HG02678 (cell line): Measurements from ENCODE around the gene KIF26B.
"Not testable (repeated sequence)": the region's sequence is repeated elsewhere in the genome, so short reads cannot be mapped to it uniquely, and the experiment has no call there.

Experiments
- ATAC-seq: cut with Tn5 transposase; IDR thresholded peaks from one replicate; pipeline ENCODE4 v1.9.1; 2021; ENCODE audit warnings: mild to moderate bottlenecking, moderate library complexity; ENCODE audit not compliant: unreplicated experiment

The KIF26B gene

DNA sequence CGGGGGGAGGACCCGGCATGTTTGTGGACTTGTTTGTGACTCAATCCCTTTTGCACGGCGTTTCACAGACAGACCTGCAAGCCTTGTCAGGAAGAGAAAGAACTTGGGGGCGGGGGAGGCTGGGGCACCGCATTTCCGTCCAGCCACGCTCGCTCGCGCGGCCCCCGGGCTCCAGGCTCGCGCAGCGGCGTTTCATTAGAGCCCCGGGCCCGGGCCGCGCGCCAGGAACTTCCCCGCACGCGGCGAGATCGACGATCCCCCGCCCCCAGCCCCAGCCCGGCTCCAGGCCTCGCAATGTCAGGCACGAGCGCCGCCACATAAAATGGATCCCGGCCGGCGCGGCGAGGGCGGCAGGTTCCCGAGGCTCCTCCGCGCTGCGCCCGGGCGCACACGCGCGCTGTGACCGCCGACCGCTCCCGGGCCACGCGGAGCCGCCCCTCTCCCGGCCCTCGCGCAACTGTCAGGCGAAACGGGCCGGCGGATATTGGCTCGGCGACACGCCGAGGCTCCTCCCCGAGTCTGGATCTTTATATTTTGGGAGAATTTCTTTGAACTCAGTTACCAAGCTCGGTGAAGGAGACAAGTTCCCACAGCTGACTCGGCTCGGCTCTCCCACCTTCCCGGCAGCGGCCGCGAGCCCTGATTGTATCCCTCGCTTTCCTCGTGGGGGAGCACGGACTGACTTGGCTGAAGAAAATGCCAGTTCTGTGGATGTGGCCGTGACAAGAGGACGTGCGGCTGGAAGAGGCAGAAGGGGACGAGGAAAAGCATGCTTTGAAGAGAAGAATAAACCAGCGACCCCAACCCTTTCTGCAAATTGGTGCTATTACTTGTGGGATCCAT, at the start of gene KIF26B:
KIF26B (plus strand) TSS at position 557 of the 843 bp plus-strand sequence. CDS start 440 bp downstream, outside the sequence.
- ATAC-seq = no peak

GRCh38 chr1:245105042-245105441, 49.7 kb upstream of the KIF26B start:
- ATAC-seq = no peak

DNA sequence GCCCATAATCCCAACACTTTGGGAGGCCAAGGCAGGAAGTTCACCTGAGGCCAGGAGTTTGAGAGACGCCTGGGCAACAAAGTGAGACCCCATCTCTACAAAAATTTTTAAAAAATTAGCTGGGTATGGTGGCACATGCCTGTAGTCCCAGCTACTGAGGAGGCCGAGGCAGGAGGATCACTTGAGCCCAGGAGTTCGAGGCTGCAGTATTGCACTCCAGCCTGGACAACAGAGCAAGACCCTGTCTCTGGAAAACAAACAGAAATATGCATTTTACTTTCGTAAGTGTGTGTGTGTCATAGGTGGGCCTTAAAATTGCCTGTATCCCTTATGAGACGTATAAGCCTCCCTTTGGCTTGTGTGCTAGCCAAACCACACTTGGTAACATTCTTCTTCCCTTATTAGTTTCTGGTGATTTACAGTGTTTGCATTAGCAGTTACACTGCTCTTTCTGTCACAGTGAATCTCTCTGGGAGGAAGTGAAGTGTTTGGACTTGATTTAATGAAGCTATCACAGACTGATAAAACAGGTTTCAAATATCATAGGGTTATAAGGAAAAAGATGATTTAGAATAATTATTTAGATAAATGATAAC, 48.9 kb upstream of the KIF26B start:
- ATAC-seq = no peak

DNA sequence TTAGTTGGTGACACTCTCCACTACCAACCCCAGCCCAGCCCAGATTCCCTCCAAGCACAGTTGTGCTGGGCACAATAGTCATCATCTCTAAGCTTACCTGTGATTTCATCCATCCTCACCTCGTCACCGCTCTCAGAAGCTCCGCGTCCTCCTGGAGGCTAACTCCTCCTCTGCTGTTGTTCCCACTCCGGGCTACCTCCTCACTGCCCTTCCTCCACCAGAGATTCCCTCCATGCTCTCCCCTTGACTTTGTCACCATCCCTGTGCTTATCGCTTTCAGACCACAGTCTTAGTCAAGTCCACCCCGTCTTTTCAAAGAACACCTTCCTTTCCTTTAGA, 47.0 kb upstream of the KIF26B start:
- ATAC-seq = no peak

DNA sequence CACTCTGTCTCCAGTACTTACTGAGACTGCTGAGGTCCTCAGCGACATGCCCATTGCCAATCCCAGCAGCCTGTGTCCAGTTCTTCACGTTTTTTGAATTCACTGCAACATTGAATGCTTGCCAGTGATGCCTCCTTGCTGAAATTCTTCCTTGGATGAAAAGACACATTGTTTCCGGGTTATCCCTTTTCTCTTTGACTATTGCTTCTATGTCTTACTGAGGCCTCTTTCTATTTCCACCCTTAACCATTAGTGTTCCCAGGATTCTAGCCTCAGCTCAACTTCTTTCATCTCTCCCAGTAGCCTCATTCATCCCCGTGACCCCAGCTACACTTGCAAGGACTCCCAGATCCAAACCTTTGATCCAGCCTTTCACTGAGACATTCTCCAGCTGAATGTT, 46.5 kb upstream of the KIF26B start:
- no peak for ATAC-seq

GRCh38 chr1:245108909-245109308, 45.9 kb upstream of the KIF26B start:
- no peak for ATAC-seq

- ATAC-seq = no peak
Measured at GRCh38 chr1:245110406-245110805, 44.4 kb upstream of the KIF26B start.

- ATAC-seq = no peak
Measured at GRCh38 chr1:245111073-245111472, 43.7 kb upstream of the KIF26B start.

DNA sequence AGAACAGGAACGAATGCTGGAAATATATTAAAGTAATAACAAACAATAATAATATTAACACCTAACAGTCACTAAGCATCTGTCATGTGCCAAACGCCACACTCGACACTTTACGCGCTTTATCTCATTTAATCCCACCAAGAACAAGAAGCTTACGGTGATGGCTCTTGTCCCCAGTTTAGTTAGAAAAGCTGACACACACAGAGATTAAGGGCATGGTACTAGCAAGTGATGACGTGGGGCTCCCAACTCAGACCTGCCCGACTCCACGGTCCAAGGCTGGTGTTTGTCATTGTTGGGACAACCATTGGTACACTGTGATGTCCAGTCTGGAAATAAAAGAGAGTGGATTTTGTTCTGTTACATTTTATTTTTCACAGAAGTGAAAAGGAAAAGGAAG, 41.1 kb upstream of the KIF26B start:
- no peak for ATAC-seq

DNA sequence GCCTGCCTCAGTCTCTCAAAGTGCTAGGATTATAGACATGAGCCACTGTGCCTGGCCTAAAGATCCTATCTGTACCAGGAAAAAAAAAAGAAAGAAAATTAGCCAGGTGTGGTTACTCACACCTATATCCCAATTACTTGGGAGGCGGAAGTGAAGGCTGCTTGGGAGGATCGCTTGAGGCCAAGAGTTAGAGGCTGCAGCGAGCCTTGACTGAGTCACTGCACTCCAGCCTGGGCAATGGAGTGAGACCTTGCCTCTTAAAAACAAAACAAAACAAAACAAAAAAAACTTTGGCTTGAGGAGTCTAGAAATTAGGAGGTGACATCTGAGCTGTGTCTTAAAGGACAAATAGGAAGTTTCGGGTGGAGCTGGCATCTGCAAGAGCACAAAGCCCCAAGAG, 38.7 kb upstream of the KIF26B start:
- ATAC-seq = no peak

DNA sequence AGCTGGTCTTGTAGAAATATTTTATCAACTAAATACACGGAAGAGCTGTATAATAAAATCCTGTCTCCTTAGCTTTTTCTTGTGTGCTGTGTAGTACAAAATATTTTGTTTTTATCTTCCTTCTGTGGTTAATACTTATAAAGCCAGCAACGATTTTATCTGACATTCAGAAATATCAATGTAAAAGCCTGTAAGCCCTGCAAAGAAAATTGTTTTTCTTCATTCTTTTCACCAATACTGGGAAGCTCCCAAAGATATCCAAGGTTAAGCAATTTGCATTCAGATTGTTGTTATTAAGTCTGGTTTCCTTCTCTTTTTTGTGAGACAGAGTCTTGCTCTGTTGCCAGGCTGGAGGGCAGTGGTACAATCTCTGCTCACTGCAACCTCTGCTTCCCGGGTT, 38.0 kb upstream of the KIF26B start:
- ATAC-seq = no peak

GRCh38 chr1:245118066-245118465, 36.7 kb upstream of the KIF26B start:
- ATAC-seq = no peak

- ATAC-seq = no peak
Measured at GRCh38 chr1:245118806-245119205, 36.0 kb upstream of the KIF26B start.

DNA sequence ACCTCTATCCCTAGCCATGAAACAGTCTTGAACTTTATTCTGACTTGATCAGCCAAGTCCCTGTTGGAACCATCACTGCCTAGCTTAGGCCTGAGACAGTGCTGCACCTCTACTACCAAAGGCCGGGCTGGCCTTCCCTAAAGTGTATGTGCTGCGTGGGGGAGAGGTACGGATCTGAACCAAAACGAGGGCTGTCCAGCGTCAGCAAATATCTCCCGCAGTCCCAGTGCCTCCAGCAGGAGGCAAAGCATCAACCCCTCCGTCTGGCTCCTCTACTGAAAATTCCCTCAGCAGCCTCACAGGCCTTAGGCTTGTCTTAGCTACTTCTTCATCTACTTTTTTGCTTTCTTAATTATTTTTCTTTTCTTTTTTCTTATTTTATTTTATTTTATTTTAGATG, 33.3 kb upstream of the KIF26B start:
- no peak for ATAC-seq

GRCh38 chr1:245124241-245124640, 30.5 kb upstream of the KIF26B start:
- no peak for ATAC-seq

DNA sequence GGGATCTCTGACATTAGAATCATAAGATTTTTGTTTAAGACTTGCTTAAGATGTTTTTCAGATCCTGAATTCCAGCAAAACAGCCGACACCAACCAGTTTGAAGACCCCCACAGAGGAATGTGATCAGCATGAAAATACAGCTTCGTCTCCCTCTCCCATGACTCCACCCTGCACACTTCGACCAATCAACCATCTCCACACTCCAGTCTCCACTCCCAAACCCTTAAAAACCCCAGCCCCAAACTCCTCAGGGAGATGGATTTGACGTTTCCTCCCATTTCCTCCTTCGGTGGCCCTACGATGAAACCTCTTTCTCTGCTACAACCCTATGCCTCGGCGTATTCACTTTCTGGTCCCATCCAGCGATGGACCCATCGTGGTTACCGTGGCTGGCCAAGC, 30.1 kb upstream of the KIF26B start:
- no peak for ATAC-seq

GRCh38 chr1:245126530-245126929, 28.3 kb upstream of the KIF26B start:
- no peak for ATAC-seq

- no peak for ATAC-seq
Measured at GRCh38 chr1:245128381-245129101, 26.2 kb upstream of the KIF26B start.

DNA sequence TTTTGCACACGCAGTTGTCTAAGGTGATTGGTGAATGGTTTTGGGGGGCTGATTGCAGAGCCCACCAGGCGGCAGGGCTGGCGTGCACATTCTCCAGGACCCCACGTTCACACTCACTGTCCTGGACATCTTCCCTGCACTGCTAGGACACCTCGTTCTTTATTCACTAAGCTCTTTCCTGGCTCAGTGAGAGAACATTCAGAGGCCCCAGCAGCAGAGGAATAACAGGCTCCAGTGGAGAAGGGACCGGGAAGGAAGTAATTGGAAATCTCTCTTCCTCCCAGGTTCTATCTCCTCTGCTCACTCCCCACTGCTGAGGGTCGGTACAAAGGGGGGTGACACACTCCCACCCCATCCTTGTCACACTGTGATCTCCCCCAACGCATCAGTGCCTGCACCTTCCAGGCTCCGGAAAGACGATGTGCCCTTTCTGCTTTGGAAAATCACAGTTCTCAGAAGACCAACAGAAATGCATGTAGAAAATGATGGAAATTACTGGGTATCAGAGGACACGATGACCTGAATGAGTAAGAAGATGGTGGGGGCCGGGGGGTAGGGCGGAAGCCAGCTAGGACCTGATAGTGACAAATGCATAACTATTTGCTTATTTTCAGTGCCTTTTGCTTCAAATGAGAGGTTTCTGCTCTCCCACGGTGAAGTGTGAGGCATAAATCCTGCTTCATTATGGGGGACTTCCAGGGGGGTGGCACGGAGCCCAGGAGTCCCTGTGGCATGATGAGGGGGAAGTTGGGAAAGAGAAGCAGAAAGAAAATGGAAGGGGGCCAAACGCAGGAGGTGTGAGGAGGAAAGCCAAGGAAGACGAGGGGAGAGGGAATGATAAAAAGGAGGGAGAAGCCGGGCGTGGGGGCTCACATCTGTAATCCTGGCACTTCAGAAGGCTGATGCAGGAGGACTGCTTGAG, 25.2 kb upstream of the KIF26B start:
- ATAC-seq = no peak

- ATAC-seq = not testable (repeated sequence)
Measured at GRCh38 chr1:245130281-245131025, 24.3 kb upstream of the KIF26B start.
